Ureter (tissue), 1 donor: ENCODE results near the gene SLC19A1. TPM values are rescaled to one million over a fixed set of nuclear protein-coding genes. Genes with fewer than 3 reads are reported as not detected.
"Not testable (repeated sequence)": the region's sequence is repeated elsewhere in the genome, so short reads cannot be mapped to it uniquely, and the experiment has no call there.

Source experiments
- DNase-seq: peaks from one replicate; pipeline ENCODE4 v3.0.0-alpha.2; 2020; ENCODE audit warnings: low spot score
- total RNA-seq: library from RNA; stranded (reverse); gene quantifications from one replicate; pipeline ENCODE4 v1.2.4, GENCODE V29; 2023
- donor health status: DM: yes; HTN: yes; CAD: no.

SLC19A1 gene
- total RNA-seq, 1 donor from 2014 or later = 23.0 TPM

DNA sequence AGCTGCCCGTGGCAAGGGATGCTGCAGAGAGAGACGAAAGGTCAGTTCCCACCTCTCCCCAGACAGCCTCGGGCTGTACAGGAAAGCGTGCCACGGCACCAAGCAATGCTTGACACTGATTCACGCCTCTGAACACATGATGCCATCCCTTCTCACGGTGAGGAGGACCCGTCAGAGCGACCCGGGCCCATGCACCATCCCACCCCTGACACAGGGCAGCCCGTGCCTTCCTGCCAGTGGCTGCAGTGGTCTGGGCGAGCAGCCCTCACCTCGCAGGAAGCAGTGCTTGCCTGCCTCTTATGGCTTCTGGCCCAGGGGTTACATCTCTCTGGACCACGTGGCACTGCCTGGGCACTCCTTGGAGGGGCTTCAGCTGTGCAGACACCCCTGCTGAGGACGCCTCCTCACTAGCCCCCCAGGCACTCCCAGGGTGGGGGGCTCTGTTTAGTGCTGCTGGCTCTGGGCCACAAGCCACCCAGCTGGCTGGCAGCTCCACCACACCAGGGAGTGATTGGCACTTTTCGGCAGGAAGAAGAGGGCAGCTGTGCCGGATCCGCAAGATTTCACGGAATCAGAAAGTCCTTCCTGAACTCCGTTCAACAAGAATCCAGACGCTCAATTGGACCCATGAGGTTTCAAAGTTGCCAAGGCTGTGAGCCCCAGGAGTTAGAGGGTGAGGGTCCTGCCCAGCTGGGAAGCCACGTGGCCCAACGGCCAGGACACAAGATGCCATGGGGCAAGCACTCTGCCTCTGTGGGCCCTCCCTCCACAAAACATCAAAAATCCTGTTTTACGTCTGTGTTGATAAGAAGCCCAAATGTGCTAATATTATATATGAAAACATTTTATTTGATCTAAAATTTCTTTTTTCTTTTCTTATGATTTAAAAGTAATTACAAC lies 34.8 kb upstream of the SLC19A1 start:
- DNase-seq = no peak

DNA sequence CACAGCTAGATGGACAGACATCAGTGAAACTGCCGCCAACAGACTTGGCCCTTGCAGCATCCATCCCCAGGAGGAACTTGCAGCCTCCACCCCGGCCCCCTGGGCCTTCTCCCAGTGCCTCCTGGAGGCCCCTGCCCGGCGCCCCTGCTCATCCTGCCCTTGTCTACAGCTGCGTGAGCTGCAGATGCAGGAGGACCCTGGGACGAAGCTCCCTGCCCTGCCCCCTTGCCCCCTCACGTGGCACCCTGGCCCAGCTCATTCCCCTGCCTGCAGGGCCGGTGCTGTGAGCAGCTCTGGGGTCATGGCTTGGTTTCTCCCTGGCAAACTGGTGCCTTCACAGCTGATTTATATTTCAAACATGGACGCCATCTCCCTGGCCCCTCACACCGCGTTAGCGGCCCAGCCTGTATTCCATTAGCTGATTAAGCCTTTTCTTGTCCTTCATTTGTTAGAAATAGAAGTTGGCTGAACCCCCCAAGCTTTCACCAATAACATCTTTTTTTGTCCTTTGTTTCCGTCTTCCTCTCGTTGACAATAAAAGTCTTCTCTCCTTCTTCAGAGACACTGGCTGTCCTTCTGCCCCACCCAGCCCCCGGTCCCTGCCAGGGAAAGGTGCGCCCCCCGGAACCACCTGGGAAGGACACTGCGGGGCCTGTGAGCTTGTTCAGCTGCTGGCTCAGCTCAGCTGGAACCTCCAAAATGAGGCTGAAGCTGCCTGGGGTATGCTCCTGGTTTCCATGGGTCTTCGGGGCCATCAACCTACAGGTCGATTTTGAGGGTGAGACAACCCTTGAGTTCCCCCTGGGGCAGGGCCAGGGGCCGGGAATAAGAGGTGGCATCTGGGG lies 34.0 kb upstream of the SLC19A1 start:
- DNase-seq = peak; percentile 42

DNA sequence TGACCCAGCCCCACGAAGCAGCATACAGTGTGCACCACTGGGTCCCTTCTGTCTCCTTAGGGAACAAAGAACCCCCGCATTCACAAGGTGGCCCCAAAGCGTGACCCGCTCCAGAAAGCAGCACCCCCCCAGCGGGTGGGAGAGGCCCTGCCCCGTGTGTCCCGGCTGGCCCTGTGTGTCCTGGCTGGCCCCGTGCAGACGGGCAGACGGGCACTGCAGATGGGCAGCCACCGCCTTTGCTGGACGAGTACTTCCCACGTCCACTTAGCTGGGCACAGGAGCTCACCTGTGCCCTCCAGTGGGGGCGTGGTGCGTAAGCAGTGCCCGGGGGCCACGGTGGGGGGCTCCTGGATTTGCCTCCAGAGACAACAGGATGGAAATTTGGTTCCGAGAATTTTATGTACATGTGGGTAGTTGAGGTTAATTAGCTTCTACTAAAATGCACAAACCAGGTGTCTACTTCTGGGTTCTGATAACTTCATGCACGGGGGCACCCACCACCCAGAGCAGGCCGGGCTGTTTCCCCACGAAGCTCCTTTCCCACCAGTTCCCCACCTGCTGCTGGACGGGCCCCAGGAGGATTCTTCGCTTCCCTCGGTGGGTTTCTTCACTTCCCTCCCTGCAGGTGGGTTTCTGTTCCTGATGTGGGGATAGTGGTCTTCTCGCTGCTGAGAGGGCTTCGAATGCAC lies 33.2 kb upstream of the SLC19A1 start:
- peak; percentile 23 for DNase-seq

DNA sequence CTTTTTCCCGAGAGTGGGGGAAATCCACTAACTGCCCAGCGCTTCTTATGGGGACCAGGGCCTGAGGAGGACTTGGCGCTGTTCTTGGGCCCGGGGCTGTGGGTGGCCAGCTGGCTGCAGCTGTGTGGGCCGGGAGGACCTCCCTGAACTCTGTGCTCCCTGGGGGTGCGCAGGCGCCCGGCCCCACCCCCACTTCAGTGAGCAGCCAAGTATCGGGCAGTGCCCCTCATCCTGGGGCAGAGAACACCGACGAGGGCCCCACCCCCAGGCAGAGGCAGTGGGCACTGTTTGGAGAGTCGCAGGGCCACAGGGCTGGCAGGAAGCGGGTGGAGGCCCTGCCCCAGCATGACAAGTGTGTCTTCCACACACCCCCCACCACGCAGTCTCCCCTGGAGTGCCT lies 32.5 kb upstream of the SLC19A1 start:
- DNase-seq = peak; percentile 40

DNA sequence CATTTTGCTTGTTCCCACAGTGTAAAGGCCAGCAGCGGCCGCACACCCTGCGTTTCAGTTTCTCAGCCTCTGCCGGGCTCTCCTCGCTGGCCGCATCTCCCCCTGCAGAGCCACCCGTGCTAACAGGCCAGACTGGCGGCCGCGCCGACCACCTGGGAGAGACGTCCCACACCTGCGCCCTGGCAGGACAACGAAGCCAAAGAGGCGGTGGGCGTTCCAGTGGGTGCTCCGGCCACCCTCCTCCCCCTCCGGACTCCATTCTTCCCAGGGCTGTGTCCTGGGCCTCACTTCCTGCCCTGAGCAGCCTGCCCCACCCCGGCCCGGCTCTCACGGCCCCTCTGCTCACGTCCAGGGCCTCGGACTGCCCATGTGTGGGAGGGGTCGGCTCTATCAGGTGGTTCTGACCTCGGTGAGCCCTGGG lies 31.9 kb upstream of the SLC19A1 start:
- DNase-seq = peak; percentile 42

DNA sequence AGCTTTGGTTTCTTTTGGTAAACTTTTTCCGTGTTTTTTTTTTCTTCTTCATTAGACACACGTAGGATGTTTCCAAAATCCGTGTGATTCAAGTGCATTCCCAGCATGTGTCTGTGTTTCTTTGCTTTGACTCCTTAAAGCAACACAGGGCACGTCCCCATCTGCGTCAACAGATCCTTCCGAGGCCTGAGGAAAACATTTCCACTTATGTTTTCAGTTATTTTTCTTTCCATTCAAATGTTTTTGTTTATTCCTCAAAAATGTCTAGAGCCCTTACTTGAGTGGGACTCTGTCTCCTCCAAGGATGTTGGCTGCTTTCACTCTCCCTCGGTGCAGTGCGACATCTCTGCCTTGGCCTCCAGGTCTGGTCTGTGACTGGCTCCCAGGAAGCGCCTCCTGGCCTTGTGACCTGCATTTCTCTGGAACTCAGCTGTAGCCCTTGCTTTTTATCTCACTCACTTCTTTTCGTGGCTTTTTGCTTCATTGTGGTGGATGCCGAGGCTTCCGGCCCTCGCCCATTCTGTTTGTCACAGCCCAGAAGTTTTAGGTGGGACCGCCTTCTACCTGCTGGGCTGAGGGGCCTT lies 31.3 kb upstream of the SLC19A1 start:
- DNase-seq = peak; percentile 26

DNA sequence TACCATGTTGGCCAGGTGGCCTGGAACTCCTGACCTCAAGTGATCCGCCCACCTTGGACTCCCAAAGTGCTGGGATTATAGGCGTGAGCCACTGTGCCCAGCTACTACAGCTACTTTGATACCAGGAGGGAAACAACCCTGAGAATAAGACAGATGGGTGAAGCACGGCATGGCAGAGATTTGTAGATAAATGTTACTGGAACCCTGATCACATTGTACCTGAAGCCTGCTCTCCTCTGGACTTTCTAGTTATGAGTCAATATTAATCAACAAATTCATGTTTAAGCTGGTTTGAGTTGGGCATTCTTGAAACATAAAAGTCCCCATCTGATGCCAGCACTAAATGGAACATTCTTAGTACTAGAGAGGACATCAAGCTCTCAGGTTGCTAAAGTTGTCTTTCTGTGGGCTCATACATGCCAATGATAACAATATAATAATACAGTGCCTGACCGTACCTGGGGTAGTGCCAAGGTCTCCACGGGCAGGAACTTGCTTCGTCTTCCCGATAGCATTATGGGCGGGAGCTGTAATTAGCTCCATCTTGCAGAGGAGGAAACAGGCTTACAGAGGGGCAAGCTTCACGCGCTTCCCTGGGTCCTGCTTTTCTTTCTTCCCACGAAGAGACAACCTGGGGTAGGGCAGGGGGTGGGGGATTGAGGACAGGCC lies 30.7 kb upstream of the SLC19A1 start:
- peak; percentile 43 for DNase-seq

DNA sequence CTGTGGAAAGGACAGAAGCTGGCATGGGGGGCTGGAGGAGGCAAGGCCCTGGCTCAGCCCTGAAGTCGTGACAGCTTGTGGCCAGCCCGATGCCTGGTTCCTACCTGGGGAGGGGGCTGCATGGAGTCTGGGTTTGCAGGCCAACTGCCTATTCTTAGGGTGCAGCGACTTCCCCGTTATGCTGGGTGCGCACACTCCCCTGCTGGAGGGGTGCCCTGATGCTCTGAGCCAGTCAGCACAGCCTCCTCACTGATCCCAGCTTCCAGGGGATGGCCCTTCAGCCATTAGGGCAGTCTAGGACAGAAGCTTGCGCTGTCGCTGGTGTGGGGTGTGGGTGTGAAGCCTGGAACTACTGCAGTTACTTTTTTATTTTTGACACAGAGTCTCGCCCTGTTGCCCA lies 30.0 kb upstream of the SLC19A1 start:
- DNase-seq = peak; percentile 34

DNA sequence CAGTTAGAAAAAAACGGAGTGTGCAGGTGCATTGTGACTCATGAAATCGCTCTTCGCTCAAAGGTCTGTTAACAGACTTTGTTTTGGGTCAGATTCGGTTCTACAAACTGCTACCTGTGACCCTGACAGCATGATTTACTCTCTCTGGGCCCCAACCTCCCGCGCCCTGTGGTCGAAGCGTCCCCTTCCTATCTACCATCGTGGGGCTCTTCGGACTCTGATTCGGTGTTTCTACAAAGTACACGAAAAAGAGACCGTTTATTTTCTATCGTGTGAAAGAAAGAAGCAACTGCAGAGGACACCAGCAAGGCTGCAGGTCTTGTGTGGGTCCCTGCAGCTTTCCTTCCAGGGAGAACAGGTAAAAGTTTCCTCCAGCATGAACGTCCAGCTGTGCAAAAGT lies 29.4 kb upstream of the SLC19A1 start:
- no peak for DNase-seq

DNA sequence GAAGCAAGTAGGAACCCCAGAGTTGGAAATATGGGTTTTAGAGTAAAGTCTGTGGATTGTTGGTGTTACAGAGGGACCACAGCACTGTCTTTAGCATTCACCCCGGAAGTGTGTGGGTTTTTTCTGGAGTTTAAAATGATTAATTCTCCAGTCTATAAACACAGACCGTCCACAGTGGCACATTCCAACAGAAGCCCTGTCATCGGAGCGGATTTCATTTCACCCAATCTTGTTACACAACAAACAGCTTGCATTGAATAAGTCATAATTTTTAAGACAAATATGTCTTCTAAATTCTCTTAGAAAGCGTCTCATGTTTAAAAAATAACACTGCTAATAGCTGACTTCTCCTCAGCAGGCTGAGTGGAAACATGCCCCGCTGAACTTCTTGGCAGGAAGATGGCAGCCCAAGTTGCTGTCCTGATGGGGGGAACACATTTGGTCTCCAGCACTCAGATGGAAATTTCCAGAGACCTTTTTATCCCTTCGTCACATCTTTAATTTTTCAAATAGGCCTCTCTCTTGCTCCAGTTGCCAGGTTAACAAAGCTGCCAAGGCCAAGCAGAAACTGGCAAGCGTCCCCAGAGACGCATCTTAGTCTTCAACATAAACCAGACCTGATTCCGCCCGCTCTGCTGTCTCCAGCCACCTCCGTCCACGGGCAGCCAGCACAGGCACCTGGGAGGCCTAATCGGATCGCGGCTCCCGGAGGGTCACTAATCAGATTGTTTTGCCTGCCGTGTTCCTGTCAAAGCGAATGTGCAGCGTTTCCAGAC lies 28.8 kb upstream of the SLC19A1 start:
- DNase-seq = peak; percentile 43

DNA sequence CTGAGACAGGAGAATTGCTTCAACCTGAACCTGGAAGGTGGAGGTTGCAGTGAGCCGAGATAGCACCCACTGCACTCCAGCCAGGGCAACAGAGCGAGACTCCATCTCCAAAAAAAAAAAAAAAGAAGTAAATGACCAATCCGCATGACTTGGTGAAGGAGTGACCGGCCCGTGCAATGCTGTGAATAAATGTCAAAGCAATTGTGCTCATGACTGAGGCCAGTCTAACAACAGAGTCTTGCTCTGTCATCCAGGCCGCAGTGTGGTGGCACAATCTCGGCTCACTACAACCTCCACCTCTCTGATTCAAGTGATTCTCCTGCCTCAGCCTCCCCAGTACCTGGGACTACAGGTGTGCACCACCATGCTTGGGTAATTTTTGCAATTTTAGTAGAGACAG lies 27.8 kb upstream of the SLC19A1 start:
- peak; percentile 23 for DNase-seq

DNA sequence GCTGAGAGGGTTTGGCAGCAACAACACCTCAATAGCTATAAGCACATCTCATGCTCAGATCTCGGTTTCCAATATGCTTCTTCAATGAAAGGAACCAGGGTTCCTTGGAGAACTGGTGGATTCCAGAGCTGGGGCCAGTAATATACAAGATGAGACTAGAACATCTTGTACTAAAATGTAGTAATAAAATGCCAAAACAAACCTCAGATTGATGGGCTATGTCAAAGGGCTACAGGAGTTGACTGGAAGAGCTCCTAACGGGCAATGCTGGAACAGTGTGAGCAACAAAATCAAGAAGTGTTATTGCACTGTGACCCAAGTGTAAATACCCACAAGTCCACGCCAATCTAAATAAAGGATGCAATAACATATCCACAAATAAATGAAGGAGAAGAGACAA lies 26.1 kb upstream of the SLC19A1 start:
- DNase-seq = no peak

DNA sequence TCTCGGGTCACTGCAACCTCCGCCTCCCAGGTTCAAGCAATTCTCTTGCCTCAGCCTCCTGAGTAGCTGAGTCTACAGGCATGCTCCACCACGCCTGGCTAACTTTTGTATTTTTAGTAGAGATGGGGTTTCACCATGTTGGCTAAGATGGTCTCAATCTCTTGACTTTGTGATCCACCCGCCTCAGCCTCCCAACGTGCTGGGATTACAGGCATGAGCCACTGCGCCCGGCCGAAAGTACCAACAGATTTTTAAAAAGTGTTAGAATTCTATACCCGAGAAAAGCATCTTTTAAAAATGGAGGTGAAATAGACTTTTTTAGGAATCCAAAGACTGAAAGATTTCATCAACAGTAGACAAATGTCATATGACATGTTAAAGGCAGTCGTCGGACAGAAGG lies 21.9 kb upstream of the SLC19A1 start:
- not testable (repeated sequence) for DNase-seq

DNA sequence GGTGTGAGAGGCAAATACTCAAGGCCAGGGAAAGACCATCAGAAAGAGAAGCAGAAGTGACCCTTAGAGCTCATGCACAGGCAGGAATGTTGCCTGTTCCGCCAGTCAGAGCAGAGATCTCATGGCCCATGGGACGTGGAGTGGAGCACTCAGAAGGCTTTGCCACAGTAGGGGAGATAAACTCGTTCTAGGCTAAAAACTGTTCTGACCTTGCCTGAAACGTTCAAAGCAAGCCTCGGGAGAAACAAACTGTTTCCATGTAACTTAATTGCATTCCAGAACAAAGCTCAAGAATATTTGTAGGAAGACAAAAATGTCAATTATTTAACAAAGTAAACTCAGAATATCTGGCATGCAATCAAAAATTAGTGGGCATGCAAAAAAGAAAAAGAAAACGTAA lies 20.7 kb upstream of the SLC19A1 start:
- no peak for DNase-seq

DNA sequence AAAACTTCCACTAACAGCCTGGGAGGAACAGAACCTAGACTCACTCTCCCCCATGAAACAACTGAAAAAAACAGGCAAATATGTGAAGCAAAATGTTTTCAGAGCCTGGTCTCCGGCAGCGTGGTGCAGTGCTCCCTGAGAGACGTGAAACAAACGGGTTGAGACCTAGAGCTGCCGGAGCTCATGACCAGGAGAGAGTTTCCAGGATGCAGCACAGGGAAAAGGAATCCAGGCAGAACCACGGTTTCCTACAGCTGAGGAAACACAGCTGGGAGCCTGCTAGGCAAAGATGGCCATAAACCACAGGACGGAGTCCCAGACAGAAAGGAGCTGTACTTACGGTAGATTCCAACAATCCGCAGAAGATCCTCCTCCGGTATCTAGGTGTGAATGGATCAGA lies 20.2 kb upstream of the SLC19A1 start:
- peak; percentile 33 for DNase-seq

DNA sequence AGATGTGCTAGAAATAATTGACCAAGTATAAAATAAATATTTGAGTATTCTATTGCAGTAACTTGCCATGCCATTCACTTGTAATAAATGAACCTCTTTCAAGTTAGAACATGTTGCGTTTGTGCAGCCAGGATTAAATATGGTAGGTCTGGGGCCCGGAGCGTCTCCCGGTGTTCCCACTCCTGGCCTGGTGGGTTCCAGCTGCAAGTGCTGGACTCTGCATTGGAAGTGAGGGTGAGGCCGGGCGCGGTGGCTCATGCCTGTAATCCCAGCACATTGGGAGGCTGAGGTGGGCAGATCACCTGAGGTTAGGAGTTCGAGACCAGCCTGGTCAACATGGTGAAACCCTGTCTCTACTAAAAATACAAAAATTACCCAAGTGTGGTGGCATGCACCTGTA lies 19.0 kb upstream of the SLC19A1 start:
- DNase-seq = peak; percentile 29

DNA sequence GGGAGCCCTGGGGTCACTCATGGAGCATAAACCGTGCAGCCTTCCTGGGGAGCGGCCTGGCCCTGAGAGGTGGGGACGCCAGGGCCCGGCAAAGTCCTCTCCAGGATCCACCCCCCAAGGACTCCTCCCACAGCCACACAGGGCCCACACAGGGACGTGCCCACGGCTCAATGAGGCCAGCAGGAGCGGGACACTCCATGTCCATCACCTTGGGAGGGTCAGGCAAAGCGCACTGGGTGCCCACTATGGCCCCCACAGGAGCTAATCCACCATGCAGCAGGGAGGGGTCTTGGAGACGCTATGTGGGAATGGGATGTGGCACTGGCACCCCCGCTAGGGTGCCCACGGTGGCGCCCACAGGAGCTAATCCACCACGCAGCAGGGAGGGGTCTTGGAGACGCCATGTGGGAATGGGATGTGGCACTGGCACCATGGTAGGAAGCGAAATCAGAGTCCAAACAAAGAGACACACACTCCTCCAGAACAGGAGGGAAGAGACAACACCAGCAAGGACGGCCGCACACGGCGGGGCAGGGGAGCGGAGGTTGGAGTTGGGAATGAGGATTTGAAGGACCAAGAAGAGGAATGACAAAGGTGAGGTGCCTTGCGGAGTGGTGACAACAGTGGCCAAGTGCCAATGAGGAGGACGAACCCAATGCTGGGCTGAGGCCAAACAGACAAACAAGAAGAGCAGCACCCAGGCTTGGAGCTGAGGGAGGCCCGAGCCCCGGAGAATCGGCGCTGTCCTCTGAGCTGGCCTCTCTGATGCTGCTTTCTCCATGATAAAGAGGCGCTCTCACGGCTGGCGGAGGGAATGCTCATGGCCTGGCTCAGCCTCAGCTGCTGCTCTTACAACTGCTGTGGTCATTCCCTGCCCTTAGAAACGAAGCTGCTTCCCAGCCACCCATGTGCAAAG lies 18.1 kb upstream of the SLC19A1 start:
- DNase-seq = peak; percentile 40

DNA sequence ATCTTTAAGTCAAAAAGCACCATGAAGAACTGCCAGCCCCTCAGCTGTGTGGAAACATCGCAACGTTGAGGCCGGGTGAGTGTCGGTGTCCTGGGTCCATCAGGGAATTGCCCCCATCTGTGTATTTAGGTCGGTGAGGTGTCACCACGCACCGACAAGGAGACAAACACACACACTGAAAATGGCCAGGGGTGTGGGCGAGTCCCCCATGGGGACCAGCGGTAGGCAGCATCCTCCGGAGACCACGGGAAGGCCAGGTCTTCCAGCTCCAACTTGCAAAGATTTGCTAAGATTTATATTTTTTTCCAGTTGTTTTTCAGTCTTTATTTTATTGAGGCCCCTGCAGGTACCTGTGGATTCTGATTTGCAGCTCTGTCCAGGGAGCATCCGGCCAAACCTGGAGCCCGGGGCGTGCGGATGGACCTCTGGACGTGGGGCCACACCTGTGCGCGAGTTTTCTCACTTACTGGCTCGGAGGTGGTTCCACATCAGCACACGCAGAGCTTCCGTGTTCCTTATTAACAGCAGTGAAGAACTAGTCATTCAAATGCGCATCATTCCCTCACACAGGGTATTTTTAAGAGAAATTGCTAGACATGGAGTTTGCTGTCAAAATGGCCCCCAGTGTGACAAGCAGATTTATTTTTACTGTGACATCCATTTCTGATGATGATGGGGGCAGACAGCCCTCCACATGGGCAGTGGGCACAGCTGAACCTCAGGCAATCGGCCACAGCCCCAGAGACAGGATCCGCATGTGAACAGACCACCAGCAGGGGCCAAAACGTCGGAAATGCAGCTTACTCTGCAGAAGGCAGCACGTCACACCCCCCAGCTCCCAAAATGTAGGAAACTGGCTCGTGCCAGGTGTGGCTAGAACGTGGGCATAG lies 17.2 kb upstream of the SLC19A1 start:
- peak; percentile 37 for DNase-seq
